Activated CD4-positive, alpha-beta T cell treated with anti-CD3 and anti-CD28 coated beads, Interleukin-2, Interleukin-4, amounts not matched to agents 100 ng/mL and 50 ng/mL, durations not matched to agents 16 hours and 8 hours (primary cell): Measurements from ENCODE around the gene NAA20.
A peak's percentile ranks its signal among the peaks of the same experiment; 100 is the strongest.

Source experiments
- DNase-seq: peaks from one replicate; pipeline ENCODE4 v3.0.0-alpha.2; 2020; ENCODE audit warnings: low spot score

Gene NAA20, protein sequence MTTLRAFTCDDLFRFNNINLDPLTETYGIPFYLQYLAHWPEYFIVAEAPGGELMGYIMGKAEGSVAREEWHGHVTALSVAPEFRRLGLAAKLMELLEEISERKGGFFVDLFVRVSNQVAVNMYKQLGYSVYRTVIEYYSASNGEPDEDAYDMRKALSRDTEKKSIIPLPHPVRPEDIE

GRCh38 chr20:20017001-20017843, at the start of gene NAA20:
NAA20 (plus strand) TSS chr20:20017362; CDS start chr20:20017397, 35 bp downstream.
- peak; percentile 94 for DNase-seq

DNA sequence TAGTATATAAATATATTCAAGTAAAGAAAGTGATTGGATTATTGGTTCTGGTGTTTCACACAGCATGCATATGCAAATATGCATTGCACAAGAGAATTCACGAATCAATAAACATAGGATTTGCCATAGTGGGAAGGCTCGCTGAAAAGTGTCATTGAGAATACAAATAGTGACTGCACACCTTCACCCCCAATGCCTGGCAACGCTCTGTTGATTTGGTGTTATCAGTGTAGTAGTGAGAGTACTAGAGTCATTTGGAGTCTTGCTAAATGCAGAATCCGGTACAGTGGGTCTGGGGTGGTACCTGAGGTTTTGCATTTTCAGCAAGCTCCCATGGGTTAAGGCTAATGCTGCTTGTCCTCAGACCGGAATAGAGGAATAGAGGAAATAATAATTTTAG, 49.7 kb upstream of the NAA20 start:
- DNase-seq: no peak

DNA sequence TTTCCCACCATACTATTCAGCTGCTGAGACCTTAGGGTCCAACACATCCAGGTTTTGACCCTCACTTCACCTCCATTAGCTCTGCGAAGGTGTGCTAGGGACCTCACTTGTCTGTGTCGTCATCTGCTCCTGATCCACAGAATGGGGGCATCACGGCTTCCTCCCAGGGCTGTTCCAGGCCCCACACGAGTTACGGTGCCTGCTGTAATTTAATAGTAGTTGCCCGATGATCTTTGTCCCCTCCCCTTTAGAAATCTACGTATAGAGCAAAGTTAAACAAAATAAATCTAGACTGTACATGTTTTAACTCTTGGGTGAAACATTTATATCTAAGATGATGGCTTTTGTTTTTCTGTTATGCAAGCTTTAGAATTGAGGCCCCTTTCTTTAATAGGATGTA, 49.1 kb upstream of the NAA20 start:
- DNase-seq: no peak

- no peak for DNase-seq
Measured at GRCh38 chr20:19968466-19969073, 48.6 kb upstream of the NAA20 start.

DNA sequence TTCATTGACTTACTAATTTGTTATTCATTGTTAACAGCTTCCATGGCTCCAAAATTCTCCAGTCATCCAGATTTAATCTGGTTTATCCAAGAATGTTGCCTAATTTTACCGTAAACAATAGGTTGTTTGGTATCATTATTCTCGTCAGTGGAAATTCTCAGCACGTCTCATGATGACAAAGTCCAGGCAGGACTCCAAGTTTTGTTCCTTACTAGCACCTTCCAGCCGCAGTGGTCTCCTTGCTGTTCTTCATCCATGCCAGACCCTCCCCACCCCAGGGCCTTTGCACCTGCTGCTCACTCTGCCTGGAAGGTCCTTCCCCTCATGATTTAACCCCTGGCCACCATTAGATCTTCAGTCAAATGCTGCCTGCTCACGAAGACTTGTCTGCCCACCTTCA, 48.1 kb upstream of the NAA20 start:
- DNase-seq: no peak

DNA sequence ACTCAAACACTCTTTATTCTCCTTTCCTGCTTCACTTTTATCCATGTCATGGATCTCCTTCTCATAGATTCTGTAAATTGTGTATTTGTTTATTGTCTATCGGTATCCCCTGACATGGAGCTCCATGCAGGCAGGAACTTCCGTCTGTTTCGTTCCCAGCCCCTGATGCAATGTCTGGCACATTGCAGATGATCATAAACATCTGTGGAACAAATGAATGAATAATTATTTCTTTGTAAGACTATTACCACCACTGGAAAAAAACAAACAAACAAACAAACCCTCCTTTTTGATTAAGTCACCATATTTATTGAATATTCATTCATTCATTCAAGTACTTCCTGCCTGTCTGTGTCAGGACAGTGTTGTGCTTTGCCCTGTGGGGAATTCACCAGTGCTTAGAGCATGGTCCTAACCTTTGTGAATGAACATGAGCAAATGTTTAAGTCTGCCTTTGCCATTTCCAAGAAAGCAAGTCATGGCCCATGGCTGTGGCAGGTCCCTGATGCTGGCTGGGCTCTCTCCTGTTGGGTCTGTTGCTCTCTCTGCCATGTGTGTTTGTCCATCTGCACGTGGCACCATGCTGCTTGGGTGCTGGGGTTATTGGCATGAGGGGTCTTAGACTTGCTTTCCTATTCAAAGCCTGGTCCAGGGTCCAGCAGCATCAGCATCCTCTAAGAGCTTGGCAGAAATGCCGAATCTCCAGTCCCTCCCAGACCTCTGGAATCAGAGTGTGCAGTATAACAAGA, 47.5 kb upstream of the NAA20 start:
- DNase-seq: no peak

- DNase-seq: no peak
Measured at GRCh38 chr20:19970256-19970765, 46.9 kb upstream of the NAA20 start.

DNA sequence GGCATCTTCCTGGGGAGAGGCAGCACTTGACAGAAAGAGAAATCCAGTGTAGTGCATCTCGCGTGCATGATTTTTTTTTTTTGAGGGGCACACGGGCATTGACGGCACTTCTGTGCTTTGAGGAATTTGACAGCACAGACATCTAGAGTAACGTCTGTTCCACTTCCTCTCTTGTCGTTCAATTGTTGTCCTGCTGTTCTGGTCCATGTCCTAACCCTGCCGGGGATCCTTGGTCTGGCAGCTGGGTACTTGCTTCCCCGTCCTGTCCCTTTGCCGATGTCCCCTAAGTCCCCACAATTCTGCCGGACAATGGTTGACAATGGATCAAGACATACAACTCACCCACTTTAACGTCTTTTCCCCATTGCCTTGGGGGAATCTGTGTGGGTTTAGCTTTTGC, 46.0 kb upstream of the NAA20 start:
- no peak for DNase-seq

GRCh38 chr20:19973961-19974629, 43.1 kb upstream of the NAA20 start:
- DNase-seq: no peak

- no peak for DNase-seq
Measured at GRCh38 chr20:19974630-19975435, 42.3 kb upstream of the NAA20 start.

DNA sequence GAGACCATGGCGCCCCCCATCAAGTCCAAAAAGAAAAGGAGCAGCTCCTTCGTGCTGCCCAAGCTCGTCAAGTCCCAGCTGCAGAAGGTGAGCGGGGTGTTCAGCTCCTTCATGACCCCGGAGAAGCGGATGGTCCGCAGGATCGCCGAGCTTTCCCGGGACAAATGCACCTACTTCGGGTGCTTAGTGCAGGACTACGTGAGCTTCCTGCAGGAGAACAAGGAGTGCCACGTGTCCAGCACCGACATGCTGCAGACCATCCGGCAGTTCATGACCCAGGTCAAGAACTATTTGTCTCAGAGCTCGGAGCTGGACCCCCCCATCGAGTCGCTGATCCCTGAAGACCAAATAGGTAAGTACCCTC, 41.7 kb upstream of the NAA20 start:
- DNase-seq: no peak

DNA sequence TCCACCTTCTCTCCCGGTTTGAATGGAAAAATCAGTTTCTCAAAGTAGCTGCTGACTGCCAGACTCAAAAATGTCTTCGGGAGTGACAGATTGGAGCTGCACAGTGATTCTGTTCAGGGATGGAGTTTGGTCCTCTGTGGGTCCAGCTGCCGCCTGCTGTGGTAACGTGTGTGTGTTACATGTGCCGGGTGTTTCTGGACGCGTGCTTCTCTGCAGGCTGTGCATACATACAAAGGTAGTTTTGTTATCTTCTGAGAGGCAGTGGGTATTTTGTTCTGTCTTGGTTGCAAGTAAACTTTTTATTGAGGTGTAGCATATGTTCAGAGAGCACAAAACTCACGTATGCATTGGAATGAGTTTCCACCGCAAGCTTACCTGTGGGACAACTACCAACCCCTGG, 41.3 kb upstream of the NAA20 start:
- DNase-seq: no peak

DNA sequence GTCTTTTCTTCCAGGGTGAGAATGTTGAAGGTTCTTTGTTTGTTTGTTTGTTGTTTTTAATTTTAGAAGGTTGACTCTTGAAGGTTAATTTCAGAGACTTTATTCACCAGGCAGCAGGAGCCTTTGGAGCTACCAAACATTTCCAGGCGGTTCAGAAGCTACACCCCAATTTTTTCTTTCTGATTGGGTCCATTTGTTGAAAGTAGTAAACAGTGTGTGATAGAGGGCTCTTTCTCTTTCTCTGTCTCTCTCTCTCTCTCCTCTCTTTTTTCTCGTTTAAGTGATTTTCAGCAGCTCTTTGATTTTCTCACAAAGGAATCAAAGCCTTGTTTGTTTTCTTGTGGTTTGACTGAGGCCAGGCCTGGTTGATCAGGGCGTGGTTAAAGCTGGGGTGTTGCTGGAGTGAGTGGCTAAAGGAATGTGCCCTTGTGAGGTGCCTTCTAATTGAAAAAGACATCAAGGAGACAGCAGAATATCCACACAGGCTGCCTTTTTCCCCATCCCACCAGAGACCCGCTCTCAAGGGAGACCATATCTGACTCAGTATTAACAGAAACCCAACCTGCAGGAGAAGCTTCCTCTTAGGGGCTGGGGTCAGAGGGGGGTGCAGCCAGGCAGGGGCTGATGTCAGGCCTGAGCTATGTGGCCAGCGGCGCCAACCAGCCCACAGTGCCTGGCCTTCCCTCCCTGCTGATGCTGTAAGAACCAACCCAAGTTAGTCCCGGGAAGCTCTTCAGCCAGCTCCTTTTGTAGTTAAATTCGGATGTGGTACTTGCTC, 40.4 kb upstream of the NAA20 start:
- no peak for DNase-seq

DNA sequence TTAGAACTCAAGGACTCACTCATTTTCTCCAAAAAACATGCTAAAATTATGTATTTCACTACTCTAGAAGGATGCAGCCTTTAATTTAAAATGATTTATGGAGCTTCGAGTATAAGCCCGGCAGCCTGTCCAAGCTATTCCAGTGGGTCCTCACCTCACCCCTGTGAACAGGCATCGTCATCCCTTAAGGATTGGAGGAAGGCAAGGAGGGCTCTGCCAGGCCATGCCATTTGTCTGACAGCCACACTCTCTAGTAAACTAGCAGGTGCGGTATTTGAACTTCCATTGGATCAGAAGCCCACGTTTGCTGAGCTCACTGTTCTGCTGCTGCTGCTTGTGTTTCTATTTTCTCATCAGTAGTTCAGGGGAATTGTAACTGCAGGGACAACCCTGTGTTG, 39.8 kb upstream of the NAA20 start:
- no peak for DNase-seq

GRCh38 chr20:19978511-19979210, 38.5 kb upstream of the NAA20 start:
- DNase-seq: no peak

- DNase-seq: no peak
Measured at GRCh38 chr20:19981031-19981451, 36.1 kb upstream of the NAA20 start.

GRCh38 chr20:19986419-19986818, 30.7 kb upstream of the NAA20 start:
- DNase-seq: no peak

GRCh38 chr20:19987046-19987445, 30.1 kb upstream of the NAA20 start:
- DNase-seq: no peak

DNA sequence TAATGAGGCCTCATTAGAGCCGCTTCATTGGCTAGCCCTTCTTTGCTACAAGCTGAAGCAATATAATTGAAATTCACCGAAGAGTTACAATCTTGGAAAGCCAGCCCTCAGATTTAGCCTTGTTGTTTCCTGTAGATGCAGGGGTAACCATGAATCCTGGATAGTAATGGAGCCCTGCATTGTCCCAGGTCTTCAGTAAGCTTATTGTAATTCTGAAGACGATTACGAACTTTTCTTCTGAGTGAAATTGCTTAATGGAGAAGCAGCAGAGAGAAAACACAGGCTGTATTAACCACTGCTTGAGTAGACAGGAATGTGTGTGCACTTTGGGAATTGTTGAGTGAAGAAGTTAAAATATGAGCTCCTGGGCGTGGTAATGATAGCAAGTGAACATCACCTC, 26.3 kb upstream of the NAA20 start:
- no peak for DNase-seq

GRCh38 chr20:19991308-19991707, 25.9 kb upstream of the NAA20 start:
- no peak for DNase-seq
